Hepatocyte (in vitro differentiated cells): ENCODE results near the gene C19orf25.

ENCODE experiments used
- EZH2phosphoT487 ChIP-seq: fragments of 200-600 bp; sonication (generic); IDR thresholded peaks from one replicate; pipeline ENCODE4 v1.6.1; 2018; ENCODE audit warnings: antibody characterized with exemption, mild to moderate bottlenecking, low read depth, moderate library complexity; ENCODE audit not compliant: unreplicated experiment, severe bottlenecking
- TF ChIP-seq, protein P1 (sequence below): fragments of 200-600 bp; sonication (generic); IDR thresholded peaks from 2 replicates; pipeline ENCODE4 v1.5.1; 2016; ENCODE audit warnings: antibody characterized with exemption, mild to moderate bottlenecking; ENCODE audit not compliant: poor library complexity

GRCh38 chr19:1457892-1458291, 21.1 kb downstream of the C19orf25 start:
- TF ChIP-seq, protein P1, sequence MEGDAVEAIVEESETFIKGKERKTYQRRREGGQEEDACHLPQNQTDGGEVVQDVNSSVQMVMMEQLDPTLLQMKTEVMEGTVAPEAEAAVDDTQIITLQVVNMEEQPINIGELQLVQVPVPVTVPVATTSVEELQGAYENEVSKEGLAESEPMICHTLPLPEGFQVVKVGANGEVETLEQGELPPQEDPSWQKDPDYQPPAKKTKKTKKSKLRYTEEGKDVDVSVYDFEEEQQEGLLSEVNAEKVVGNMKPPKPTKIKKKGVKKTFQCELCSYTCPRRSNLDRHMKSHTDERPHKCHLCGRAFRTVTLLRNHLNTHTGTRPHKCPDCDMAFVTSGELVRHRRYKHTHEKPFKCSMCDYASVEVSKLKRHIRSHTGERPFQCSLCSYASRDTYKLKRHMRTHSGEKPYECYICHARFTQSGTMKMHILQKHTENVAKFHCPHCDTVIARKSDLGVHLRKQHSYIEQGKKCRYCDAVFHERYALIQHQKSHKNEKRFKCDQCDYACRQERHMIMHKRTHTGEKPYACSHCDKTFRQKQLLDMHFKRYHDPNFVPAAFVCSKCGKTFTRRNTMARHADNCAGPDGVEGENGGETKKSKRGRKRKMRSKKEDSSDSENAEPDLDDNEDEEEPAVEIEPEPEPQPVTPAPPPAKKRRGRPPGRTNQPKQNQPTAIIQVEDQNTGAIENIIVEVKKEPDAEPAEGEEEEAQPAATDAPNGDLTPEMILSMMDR: no peak
- no peak for TF ChIP-seq EZH2phosphoT487
